ENCODE measurements around the gene PPT1.

DNA sequence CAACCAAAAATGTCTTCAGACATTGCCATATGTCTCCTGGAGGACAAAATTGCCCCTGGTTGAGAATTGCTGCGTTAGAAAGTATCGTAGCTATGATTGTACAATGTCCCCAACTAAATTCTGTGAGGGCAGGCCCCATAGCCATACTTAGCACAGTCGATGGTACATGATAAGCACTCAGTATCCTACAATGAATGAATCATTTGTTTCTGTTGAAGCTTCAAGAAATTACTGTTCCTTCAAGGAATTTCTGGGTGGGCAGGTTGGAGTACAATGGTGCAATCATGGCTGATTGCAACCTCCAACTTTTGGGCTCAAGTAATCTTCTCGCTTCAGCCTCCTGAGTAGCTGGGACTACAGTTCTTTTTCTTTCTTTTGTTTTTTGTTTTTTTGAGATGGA lies 51.9 kb downstream of the PPT1 start:
- TF ChIP-seq ZNF548 (tag by site-specific recombination; IDR thresholded peaks at IDR 0.05) = no peak
- no peak for TF ChIP-seq ZNF76 (tag by site-specific recombination; IDR thresholded peaks at IDR 0.05; ENCODE audit: borderline replicate concordance, low read depth)
- TF ChIP-seq, protein P1, sequence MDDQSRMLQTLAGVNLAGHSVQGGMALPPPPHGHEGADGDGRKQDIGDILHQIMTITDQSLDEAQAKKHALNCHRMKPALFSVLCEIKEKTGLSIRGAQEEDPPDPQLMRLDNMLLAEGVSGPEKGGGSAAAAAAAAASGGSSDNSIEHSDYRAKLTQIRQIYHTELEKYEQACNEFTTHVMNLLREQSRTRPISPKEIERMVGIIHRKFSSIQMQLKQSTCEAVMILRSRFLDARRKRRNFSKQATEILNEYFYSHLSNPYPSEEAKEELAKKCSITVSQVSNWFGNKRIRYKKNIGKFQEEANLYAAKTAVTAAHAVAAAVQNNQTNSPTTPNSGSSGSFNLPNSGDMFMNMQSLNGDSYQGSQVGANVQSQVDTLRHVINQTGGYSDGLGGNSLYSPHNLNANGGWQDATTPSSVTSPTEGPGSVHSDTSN (CRISPR knock-in tag; IDR thresholded peaks at IDR 0.05) = no peak
- TF ChIP-seq CTCF (tag by site-specific recombination; IDR thresholded peaks at IDR 0.05) = no peak
- TF ChIP-seq TRIM28 (IDR thresholded peaks at IDR 0.05; ENCODE audit: borderline replicate concordance, low read length) = no peak
- no peak for TF ChIP-seq ZBTB8A (tag by site-specific recombination; IDR thresholded peaks at IDR 0.05)
- no peak for TF ChIP-seq PRDM4 (tag by site-specific recombination; IDR thresholded peaks at IDR 0.05)
